ENCODE measurements around the gene CPAMD8.

CPAMD8 gene

GRCh38 chr19:16893686-16893989, 133.0 kb downstream of the CPAMD8 start:
- DNase-seq (ENCODE audit: low read depth): no peak
- no peak overlapping the region for H3K4me3 ChIP-seq (ENCODE audit: control insufficient read depth, low read depth, low read length)
- TF ChIP-seq CTCF (IDR thresholded peaks at IDR 0.05; ENCODE audit: control insufficient read depth, insufficient read depth, low read depth, low read length, missing control alignments): no peak

- TF ChIP-seq CTCF (IDR thresholded peaks at IDR 0.05; ENCODE audit: control insufficient read depth, insufficient read depth, low read depth, low read length, missing control alignments): no peak
- no peak overlapping the region for H3K4me3 ChIP-seq (ENCODE audit: control insufficient read depth, low read depth, low read length)
- DNase-seq (ENCODE audit: low read depth): no peak
These were observed 133.5 kb downstream of the CPAMD8 start for GRCh38 chr19:16892868-16893685.

DNA sequence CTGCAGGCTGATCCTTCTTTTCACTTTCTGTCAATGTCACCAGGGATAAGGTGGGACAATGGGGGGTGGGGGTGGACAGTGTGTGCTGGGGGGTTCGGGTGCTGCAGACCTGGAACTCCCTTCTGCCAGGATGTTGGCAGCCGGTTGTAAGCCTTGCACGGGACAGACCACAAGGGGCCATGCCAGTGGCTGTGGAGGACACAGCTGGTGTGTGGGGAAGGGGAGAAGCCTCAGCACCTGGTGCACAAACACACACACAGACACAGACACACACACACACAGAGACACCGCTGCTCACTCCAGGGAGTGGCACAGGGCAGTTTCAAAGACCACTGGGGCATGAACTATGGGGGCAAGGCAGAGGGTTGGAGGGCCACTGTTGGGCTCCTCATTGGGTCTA, 134.2 kb downstream of the CPAMD8 start:
- H3K4me3 ChIP-seq (ENCODE audit: control insufficient read depth, low read depth, low read length): no peak overlapping the region
- no peak for DNase-seq (ENCODE audit: low read depth)
- TF ChIP-seq CTCF (IDR thresholded peaks at IDR 0.05; ENCODE audit: control insufficient read depth, insufficient read depth, low read depth, low read length, missing control alignments): no peak

GRCh38 chr19:16891696-16892382, 134.8 kb downstream of the CPAMD8 start:
- no peak for DNase-seq (ENCODE audit: low read depth)
- H3K4me3 ChIP-seq (ENCODE audit: control insufficient read depth, low read depth, low read length): no peak overlapping the region
- TF ChIP-seq CTCF (IDR thresholded peaks at IDR 0.05; ENCODE audit: control insufficient read depth, insufficient read depth, low read depth, low read length, missing control alignments): no peak

DNA sequence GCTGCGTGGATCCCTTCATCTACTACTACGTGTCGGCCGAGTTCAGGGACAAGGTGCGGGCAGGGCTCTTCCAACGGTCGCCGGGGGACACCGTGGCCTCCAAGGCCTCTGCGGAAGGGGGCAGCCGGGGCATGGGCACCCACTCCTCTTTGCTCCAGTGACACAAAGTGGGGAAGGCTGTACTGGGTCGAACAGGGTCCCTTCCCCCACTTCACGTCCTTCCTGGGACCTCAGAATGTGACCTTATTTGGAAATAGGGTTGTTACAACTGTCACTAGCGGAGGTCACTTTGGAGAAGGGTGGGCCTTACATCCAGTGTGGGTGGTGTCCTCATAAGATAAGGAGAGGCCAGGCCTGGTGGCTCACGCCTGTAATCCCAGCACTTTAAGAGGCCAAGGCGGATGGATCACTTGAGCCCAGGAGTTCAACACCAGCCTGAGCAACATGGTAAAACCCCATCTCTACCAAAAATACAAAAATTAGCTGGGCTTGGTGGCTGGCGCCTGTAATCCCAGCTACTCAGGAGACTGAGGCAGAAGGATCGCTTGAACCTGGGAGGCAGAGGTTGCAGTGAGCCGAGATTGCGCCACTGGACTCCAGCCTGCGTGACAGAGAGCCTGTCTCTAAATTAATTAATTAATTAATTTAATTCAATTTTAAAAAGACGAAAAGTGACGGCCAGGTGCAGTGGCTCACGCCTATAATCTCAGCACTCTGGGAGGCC, 136.0 kb downstream of the CPAMD8 start:
- TF ChIP-seq CTCF (IDR thresholded peaks at IDR 0.05; ENCODE audit: control insufficient read depth, insufficient read depth, low read depth, low read length, missing control alignments): no peak
- DNase-seq (ENCODE audit: low read depth): no peak
- no peak overlapping the region for H3K4me3 ChIP-seq (ENCODE audit: control insufficient read depth, low read depth, low read length)

- DNase-seq (ENCODE audit: low read depth): no peak
- TF ChIP-seq CTCF (IDR thresholded peaks at IDR 0.05; ENCODE audit: control insufficient read depth, insufficient read depth, low read depth, low read length, missing control alignments): no peak
- no peak overlapping the region for H3K4me3 ChIP-seq (ENCODE audit: control insufficient read depth, low read depth, low read length)
These were observed 136.6 kb downstream of the CPAMD8 start for GRCh38 chr19:16889883-16890460.

All from AG09309 (cell line).